H9 (cell line): ENCODE measurements around the gene MSH6. TPM values are rescaled to one million over a fixed set of nuclear protein-coding genes. Genes with fewer than 3 reads are reported as not detected.

Experiments used
- DNase-seq: peaks from one replicate; pipeline ENCODE4 v3.0.0-alpha.2; 2017
- H2AFZ ChIP-seq: one replicate; pipeline ENCODE4 v1.6.1; 2013; ENCODE audit warnings: mild to moderate bottlenecking, low read length, control low read depth, moderate library complexity
- H2AK5ac ChIP-seq: 2 replicates; pipeline ENCODE4 v1.6.1; 2013; ENCODE audit warnings: low read length, control low read depth, mixed read lengths; ENCODE audit not compliant: insufficient read length
- H2BK120ac ChIP-seq: one replicate; pipeline ENCODE4 v1.6.1; 2013; ENCODE audit warnings: low read depth, mild to moderate bottlenecking, low read length, control low read depth, inconsistent platforms; ENCODE audit not compliant: poor library complexity, severe bottlenecking
- H2BK12ac ChIP-seq: 2 replicates; pipeline ENCODE4 v1.6.1; 2013; ENCODE audit warnings: low read length, control low read depth, mixed read lengths, low read depth; ENCODE audit not compliant: insufficient read length
- H2BK15ac ChIP-seq: 2 replicates; pipeline ENCODE4 v1.6.1; 2013; ENCODE audit warnings: low read depth, low read length, control low read depth
- H2BK20ac ChIP-seq: one replicate; pipeline ENCODE4 v1.6.1; 2013; ENCODE audit warnings: low read depth, mild to moderate bottlenecking, low read length, control low read depth, inconsistent platforms; ENCODE audit not compliant: poor library complexity, severe bottlenecking
- H2BK5ac ChIP-seq: 2 replicates; pipeline ENCODE4 v1.6.1; 2013; ENCODE audit warnings: low read length, control low read depth, mixed read lengths; ENCODE audit not compliant: insufficient read length
- H3K14ac ChIP-seq: 2 replicates; pipeline ENCODE4 v1.6.1; 2013; ENCODE audit warnings: low read length, control low read depth; ENCODE audit not compliant: insufficient read depth
- H3K18ac ChIP-seq: 2 replicates; pipeline ENCODE4 v1.6.1; 2013; ENCODE audit warnings: low read depth, mild to moderate bottlenecking, mixed read lengths, low read length, control low read depth; ENCODE audit not compliant: insufficient read length
- H3K23ac ChIP-seq: 2 replicates; pipeline ENCODE4 v1.6.1; 2013; ENCODE audit warnings: low read length, control low read depth, mixed read lengths, low read depth; ENCODE audit not compliant: insufficient read length
- H3K23me2 ChIP-seq: 2 replicates; pipeline ENCODE4 v1.6.1; 2013; ENCODE audit warnings: low read depth, mild to moderate bottlenecking, mixed read lengths, low read length, control low read depth; ENCODE audit not compliant: insufficient read length, poor library complexity, severe bottlenecking
- H3K27ac ChIP-seq: 2 replicates; pipeline ENCODE4 v1.5.1; 2013; ENCODE audit warnings: low read length, control low read depth, mixed read lengths, low read depth; ENCODE audit not compliant: insufficient read length
- H3K27me3 ChIP-seq: 2 replicates; pipeline ENCODE4 v1.6.1; 2013; ENCODE audit warnings: low read length, control low read depth, inconsistent platforms; ENCODE audit not compliant: insufficient read depth
- H3K4ac ChIP-seq: 2 replicates; pipeline ENCODE4 v1.6.1; 2013; ENCODE audit warnings: low read depth, mild to moderate bottlenecking, control low read depth, inconsistent platforms, low read length, moderate library complexity
- H3K4me1 ChIP-seq: 2 replicates; pipeline ENCODE4 v1.6.1; 2013; ENCODE audit warnings: low read length, control low read depth, inconsistent platforms; ENCODE audit not compliant: insufficient read depth
- H3K4me2 ChIP-seq: 2 replicates; pipeline ENCODE4 v1.6.1; 2013; ENCODE audit warnings: low read length, control low read depth, mixed read lengths; ENCODE audit not compliant: insufficient read length, insufficient read depth
- H3K56ac ChIP-seq: 2 replicates; pipeline ENCODE4 v1.6.1; 2013; ENCODE audit warnings: low read depth, mild to moderate bottlenecking, mixed read lengths, low read length, control low read depth; ENCODE audit not compliant: insufficient read length
- H3K79me1 ChIP-seq: 2 replicates; pipeline ENCODE4 v1.6.1; 2013; ENCODE audit warnings: low read depth, mild to moderate bottlenecking, moderate library complexity, low read length, control low read depth, inconsistent platforms; ENCODE audit not compliant: insufficient read depth, poor library complexity, severe bottlenecking
- H3K79me2 ChIP-seq: 2 replicates; pipeline ENCODE4 v1.6.1; 2013; ENCODE audit warnings: low read length, control low read depth, inconsistent platforms; ENCODE audit not compliant: insufficient read depth
- H3K9ac ChIP-seq: 2 replicates; pipeline ENCODE4 v1.6.1; 2013; ENCODE audit warnings: low read length, control low read depth, mixed read lengths; ENCODE audit not compliant: insufficient read length; ENCODE audit errors: extremely low read depth
- H3K9me3 ChIP-seq: one replicate; pipeline ENCODE4 v1.6.1; 2013; ENCODE audit warnings: low read depth, low read length, inconsistent platforms; ENCODE audit not compliant: control insufficient read depth
- H3T11ph ChIP-seq: one replicate; pipeline ENCODE4 v1.6.1; 2013; ENCODE audit warnings: mild to moderate bottlenecking, low read length, control low read depth, inconsistent platforms
- H4K20me1 ChIP-seq: one replicate; pipeline ENCODE4 v1.6.1; 2013; ENCODE audit not compliant: control insufficient read depth, insufficient read length, insufficient read depth
- H4K5ac ChIP-seq: 2 replicates; pipeline ENCODE4 v1.6.1; 2013; ENCODE audit warnings: low read depth, mild to moderate bottlenecking, mixed read lengths, low read length, control low read depth; ENCODE audit not compliant: insufficient read length
- H4K8ac ChIP-seq: replicated peaks from 2 replicates; pipeline ENCODE4 v1.6.1; 2013; ENCODE audit warnings: low read length, control low read depth, mixed read lengths, low read depth; ENCODE audit not compliant: insufficient read length
- H4K91ac ChIP-seq: 2 replicates; pipeline ENCODE4 v1.6.1; 2013; ENCODE audit warnings: low read depth, mild to moderate bottlenecking, moderate library complexity, mixed read lengths, low read length, control low read depth; ENCODE audit not compliant: insufficient read length
- H3K27ac Mint-ChIP-seq, 3 experiments: 2 replicates in 2 of 3; 3 replicates in 1 of 3; pipeline ENCODE4 v1.8.0; 2020 to 2021; ENCODE audit warnings: mixed read lengths in 3 of 3, mild to moderate bottlenecking in 1 of 3, moderate library complexity in 1 of 3
- H3K27me3 Mint-ChIP-seq: 2 replicates; pipeline ENCODE4 v1.8.0; 2021; ENCODE audit warnings: low read depth, mild to moderate bottlenecking, moderate library complexity, mixed read lengths
- H3K36me3 Mint-ChIP-seq, 3 experiments: 2 replicates in 2 of 3; 3 replicates in 1 of 3; pipeline ENCODE4 v1.8.0; 2020 to 2021; ENCODE audit warnings: low read depth in 3 of 3, mixed read lengths in 3 of 3; ENCODE audit not compliant: insufficient read depth in 1 of 3
- H3K4me1 Mint-ChIP-seq, 2 experiments: 2 replicates each; pipeline ENCODE4 v1.8.0; 2020; ENCODE audit warnings: mixed read lengths in 2 of 2
- H3K4me3 Mint-ChIP-seq, 2 experiments: 2 replicates in 1 of 2; 3 replicates in 1 of 2; pipeline ENCODE4 v1.8.0; 2020 to 2021; ENCODE audit warnings: mild to moderate bottlenecking in 2 of 2, mixed read lengths in 2 of 2, moderate library complexity in 1 of 2
- H3K9me3 Mint-ChIP-seq, 2 experiments: 2 replicates in 1 of 2; 3 replicates in 1 of 2; pipeline ENCODE4 v1.8.0; 2020; ENCODE audit warnings: mild to moderate bottlenecking in 2 of 2, mixed read lengths in 2 of 2, moderate library complexity in 1 of 2
- WGBS: extraction: QIAGEN DNeasy Blood & Tissue Kit; methylation state at CpG from one replicate; pipeline ENCODE4 v1.1.7; 2013; ENCODE audit warnings: missing lambda C conversion rate, low lambda C conversion rate, mixed read lengths; ENCODE audit not compliant: insufficient read length; ENCODE audit errors: extremely low coverage; 5-methylcytosine and 5-hydroxymethylcytosine counted together
- total RNA-seq: library from RNA; stranded (reverse); gene quantifications from 2 replicates; pipeline ENCODE4 v1.2.1, GENCODE V29; 2021
- TF ChIP-seq, protein P1 (sequence below): fragments of 200-600 bp; sonication (generic); conservative IDR thresholded peaks from 3 replicates; pipeline ENCODE4 v1.8.0; 2021; ENCODE audit warnings: antibody characterized with exemption, mild to moderate bottlenecking

Gene MSH6
- total RNA-seq, 1 experiment from 2014 or later = 303 TPM

- Histone ChIP-seq H3K23me2 (no peaks in the 10 kb centered on the region), H3K4me1 (no peaks in the 10 kb centered on the region; the same call in 1 of the 2 replicates), H3K18ac (no peak overlapping the region), H2AFZ (no peak overlapping the region), H3K79me1 (peaks cover 3% of the 10 kb centered on the region), H3K9me3 (no peaks in the 10 kb centered on the region), H2BK20ac (no peak overlapping the region), H2AK5ac (no peak overlapping the region), H3K4ac (no peak overlapping the region), H3K23ac (no peak overlapping the region), H2BK120ac (no peak overlapping the region), H3K4me2 (no peak overlapping the region), H4K8ac (no peak overlapping the region), H3K79me2 (peaks cover 15% of the 10 kb centered on the region; the same call in 1 of the 2 replicates), H3K9ac (no peak overlapping the region), H3K27ac (no peak overlapping the region), H2BK15ac (no peak overlapping the region), H3K27me3 (no peaks in the 10 kb centered on the region), H2BK12ac (no peak overlapping the region), H4K91ac (no peak overlapping the region), H2BK5ac (no peak overlapping the region), H3T11ph (no peak overlapping the region), H4K20me1 (no peaks in the 10 kb centered on the region), H3K14ac (no peak overlapping the region), H3K56ac (no peak overlapping the region), H4K5ac (no peak overlapping the region)
- no peak for DNase-seq
- TF ChIP-seq, protein P1, sequence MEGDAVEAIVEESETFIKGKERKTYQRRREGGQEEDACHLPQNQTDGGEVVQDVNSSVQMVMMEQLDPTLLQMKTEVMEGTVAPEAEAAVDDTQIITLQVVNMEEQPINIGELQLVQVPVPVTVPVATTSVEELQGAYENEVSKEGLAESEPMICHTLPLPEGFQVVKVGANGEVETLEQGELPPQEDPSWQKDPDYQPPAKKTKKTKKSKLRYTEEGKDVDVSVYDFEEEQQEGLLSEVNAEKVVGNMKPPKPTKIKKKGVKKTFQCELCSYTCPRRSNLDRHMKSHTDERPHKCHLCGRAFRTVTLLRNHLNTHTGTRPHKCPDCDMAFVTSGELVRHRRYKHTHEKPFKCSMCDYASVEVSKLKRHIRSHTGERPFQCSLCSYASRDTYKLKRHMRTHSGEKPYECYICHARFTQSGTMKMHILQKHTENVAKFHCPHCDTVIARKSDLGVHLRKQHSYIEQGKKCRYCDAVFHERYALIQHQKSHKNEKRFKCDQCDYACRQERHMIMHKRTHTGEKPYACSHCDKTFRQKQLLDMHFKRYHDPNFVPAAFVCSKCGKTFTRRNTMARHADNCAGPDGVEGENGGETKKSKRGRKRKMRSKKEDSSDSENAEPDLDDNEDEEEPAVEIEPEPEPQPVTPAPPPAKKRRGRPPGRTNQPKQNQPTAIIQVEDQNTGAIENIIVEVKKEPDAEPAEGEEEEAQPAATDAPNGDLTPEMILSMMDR = no peak
- Mint-ChIP-seq H3K27me3 (no peaks in the 10 kb centered on the region), H3K4me1 (peaks cover 0 to 2% of the 10 kb centered on the region in 2 experiments; a peak in 2 of 4 replicates), H3K9me3 (no peaks in the 10 kb centered on the region; a peak in 1 of 5 replicates), H3K27ac (0 out of 7 replicates have a peak overlapping the region, but pooled peaks of 1 of the 3 experiments have one; percentile 36), H3K4me3 (no peak overlapping the region), H3K36me3 (peaks cover 5 to 24% (median 21%) of the 10 kb centered on the region in 3 experiments; a peak in 6 of 7 replicates)
- no CpG with 5 or more reads among the region's 3 CpGs for WGBS
These were observed 59.9 kb downstream of the MSH6 start for GRCh38 chr2:47842846-47843245.
